Endometrium (tissue), 2 donors: Measurements from ENCODE around the gene RCBTB1.
"Not testable (repeated sequence)": the region's sequence is repeated elsewhere in the genome, so short reads cannot be mapped to it uniquely, and the experiment has no call there.

Experiments
- FAIRE-seq: peaks from 2 replicates; lab custom pipeline; 2012; peaks lifted over from hg19 to GRCh38; lab: Jason Lieb, UNC
- donor health status: control.
- donor health status: control.

Gene RCBTB1

DNA sequence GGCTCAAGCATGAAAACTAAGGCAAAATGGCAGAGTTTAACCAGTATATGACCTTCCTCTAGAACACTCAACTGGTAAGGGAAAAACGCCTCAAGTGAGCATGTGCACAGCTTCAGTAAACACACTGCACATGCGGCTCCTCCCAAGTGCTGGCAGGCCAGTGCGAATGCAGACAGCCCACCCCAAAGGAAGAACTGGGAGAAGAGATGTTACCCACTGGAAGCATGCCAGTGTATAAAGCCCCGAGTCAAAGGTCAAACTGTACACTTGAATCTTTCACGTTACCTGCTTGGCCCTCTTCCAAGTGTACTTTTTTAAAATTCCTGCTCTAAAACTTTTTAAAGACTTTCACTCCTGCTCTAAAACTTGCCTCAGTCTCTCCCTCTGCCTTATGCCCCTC is 19.2 kb upstream of the RCBTB1 start:
- no peak for FAIRE-seq

DNA sequence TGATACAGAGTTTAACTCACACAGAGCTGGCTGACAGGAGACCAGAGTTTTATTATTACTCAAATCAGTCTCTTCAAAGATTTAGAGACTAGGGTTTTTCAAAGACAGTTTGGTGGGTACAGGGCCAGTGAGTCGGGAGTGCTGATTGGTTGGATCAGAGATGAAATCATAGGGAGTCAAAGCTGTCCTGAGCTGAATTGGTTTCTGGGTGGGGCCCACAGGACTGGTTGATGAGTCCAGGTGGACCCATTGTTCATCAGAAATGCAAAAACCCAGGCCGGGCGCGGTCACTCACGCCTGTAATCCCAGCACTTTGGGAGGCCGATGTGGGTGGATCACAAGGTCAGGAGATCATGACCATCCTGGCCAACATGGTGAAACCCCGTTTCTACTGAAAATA is 17.3 kb upstream of the RCBTB1 start:
- FAIRE-seq, result not testable (repeated sequence)

DNA sequence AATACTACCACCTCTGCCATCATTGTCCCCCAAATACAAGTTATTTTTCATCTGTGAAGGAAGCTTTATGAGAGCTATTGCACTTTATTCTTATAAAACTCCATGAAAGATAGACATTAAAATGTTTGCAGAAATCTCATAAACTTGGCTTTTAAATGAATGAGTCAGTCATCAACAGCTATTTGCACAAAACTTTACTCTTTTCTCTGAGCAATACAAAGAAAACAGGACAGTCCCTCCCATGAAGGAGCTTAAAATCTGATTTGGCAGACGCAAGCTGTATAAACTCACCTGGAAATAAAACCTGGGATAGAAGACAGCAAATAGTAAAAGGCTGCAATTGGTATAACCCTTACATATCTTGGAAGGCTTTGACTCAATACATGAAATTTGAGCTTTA is 16.6 kb upstream of the RCBTB1 start:
- FAIRE-seq, result no peak

DNA sequence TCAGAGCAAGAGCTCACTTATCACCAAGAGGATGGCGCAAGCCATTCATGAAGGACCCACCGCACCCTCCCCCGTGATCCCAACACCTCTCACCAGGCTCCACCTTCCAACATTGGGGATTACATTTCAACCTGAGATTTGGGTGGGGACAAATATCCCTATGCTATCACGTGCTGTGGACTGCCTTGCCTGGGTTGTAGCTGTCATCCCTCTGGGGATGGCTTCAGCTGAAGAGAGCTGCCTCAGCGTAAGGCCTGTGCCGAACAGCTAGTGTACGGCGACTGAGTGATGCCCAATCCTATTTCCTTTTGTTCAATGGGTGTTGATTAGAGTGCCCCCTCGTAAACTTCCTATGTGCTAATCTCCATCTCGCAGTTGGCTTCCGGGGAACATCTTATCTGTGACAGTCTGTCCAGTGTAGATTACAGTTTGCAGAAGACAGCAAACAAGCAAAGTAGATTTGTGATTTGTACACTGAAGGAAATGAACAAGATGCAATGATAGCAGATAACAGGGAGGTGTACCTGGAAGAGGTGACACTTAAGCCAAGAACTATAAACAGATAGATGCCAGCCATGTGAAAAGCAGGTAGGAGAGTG is 11.8 kb upstream of the RCBTB1 start:
- FAIRE-seq, result no peak

DNA sequence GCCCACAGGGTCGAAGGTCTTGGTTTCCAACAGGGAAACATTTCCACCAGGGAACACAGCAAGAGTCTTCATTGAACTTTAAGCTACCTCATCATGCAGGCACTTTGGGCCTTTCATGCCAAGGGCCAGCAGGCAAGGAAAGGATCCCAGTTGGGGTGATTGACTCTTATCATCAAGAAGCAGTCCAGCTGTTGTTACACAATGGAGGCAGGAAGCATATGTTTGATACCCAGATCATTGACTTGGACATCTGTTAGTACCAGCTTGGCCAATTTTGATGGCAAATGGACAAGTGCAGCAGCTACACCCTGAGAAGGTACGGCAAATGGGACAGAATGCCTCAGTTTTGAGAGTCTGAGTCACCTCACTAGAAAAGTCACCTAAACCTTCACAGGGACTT is 10.9 kb upstream of the RCBTB1 start:
- no peak for FAIRE-seq

DNA sequence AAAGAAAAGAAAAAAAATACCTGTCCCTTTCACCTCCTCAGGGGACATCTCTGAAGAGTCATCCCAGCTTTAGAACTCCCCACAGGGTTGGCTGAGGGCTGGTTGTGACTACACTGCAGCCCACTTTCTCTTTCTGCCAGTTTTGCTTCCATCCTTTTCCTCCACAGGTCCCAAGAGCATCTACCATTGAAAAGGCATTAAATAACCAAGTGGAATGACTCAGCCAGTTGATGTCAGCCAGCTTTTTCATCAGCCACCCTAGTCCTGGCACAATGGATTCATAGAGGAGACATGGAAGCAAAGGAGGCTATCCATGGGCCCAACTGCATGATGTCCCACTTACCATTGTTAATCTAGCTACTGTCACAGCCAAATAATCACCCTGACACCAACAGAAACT is 9.2 kb upstream of the RCBTB1 start:
- no peak for FAIRE-seq

DNA sequence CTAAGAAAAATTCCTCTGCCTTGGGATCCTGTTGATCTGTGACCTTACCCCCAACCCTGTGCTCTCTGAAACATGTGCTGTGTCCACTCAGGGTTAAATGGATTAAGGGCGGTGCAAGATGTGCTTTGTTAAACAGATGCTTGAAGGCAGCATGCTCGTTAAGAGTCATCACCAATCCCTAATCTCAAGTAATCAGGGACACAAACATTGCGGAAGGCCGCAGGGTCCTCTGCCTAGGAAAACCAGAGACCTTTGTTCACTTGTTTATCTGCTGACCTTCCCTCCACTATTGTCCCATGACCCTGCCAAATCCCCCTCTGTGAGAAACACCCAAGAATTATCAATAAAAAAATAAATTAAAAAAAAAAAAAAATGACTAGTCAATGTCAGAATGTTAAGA is 8.5 kb upstream of the RCBTB1 start:
- FAIRE-seq, result not testable (repeated sequence)

DNA sequence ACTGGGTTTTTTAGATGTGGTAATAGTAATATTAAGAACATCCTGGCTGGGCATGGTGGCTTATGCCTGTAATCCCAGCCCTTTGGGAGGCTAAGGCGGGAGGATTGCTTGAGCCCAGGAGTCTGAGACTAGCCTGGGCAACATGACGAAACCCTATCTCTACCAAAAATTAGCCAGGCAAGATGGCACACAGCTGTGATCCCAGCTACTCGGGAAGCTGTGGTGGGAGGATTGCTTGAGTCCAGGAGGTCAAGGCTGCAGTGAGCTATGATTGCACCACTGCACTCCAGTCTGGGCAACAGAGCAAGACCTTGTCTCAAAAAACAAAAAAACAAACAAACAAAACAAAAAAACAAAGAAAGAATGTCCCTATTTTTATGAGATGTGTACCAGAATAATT is 5.4 kb upstream of the RCBTB1 start:
- not testable (repeated sequence) for FAIRE-seq

DNA sequence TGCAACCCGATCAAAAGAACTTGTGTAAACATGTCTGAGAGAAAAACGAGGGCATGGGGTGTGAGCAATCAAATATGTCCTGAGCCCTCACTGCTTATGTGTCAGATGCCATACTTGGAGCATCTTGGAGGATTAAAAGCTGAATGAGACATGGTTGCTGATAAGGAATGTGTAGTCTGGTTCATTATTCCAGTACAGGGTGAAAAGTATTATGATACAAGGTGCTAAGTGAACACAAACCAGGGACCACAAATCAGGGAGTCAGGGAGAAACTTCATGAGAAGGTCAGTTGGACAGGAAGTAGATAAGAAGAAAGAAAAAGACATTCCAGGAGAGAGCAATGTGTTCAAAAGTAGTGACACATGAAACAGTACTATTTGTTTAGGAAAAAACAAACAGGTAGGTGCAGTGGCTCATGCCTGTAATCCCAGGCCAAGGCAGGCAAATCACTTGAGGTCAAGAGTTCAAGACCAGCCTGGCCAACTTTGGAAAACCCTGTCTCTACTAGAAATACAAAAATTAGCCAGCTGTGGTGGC is 2.0 kb upstream of the RCBTB1 start:
- FAIRE-seq, result no peak

DNA sequence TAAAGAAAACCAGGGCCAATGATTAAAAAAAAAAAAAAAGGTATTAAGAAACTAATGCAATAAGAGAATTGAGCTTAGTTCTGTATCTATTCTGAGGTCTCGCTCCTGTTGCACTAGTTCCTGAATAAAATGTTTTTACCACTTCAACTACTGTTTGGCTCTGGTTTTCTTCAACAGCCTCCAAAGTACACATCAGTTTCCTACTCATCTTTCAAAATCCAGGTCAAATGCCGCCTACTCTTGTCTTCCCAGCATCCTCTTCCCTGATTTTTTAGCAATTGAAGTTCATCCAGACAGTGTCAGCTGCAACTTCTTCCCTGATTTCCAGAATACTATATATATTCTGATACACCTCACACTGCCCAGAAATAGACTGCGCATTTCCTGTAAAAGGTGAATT is 1.4 kb upstream of the RCBTB1 start:
- no peak for FAIRE-seq

DNA sequence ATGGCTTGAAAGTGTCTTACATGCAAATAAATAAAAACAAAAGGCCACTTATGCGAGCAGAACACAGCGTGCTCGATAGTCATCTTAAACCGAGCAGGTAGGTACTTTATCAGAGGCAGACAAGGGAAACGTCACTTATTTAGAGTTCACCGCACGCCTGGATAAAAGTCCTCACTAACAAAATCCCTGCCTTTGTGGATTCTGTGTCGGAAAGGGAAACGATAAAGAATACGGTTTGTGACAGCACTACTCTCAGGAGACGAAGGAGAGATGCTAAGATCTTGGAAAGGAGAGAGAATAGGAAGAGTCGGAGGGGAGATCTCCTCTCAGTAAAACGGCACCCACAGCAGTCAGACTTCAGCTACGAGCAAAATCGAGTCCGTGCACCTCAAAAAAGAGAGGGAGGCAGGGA is 581 bp downstream of the RCBTB1 start:
- FAIRE-seq, result no peak

DNA sequence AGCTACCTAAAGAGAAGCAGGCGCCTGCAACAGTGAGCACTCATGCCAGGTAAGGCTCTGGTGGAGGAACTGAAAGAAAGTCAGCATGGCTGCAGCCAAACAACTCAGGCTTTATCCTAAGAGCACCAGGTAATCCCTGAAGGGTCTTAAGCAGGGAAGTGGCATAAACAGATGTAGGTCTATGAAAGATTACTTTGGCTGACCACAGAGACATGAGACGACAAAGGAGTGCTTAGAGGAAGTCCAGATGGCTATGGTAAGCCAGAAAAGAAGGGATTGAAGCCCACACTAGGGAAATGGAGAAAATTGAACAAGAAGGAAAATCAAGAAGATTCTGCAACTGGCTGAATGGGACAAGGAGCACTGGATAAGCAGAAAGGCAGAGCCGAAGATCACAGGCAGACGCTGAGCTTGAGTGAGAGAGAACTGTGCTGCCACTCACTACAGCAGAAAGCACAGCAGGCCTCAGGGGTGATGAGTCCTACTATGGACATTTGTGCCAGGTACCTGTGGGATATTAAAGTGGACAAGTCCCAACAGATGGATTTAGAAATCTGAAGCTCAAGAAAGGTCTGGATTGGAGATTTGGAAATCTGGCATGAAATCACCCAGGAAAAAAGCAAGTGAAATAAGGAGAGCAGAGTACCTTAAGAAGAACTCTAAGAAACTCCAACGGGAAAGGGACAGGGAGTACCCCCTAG is 4.2 kb downstream of the RCBTB1 start:
- no peak for FAIRE-seq

DNA sequence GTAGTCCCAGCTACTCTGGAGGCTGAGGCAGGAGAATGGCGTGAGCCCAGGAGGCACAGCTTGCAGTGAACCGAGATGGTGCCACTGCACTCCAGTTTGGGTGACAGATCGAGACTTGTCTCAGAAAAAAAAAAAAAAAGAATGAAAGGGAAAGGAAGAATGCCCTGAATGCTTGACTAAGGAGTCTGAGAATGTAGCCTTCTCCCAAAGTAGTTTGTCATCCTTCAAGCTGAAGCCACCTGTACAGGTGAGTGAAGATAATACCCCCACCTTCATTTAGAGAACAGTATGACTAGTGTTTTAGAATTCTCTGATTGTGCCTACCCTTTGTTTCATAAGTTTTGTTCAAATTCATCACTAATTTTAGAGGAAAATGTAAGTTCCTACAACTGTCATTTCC is 5.9 kb downstream of the RCBTB1 start:
- FAIRE-seq, result no peak

DNA sequence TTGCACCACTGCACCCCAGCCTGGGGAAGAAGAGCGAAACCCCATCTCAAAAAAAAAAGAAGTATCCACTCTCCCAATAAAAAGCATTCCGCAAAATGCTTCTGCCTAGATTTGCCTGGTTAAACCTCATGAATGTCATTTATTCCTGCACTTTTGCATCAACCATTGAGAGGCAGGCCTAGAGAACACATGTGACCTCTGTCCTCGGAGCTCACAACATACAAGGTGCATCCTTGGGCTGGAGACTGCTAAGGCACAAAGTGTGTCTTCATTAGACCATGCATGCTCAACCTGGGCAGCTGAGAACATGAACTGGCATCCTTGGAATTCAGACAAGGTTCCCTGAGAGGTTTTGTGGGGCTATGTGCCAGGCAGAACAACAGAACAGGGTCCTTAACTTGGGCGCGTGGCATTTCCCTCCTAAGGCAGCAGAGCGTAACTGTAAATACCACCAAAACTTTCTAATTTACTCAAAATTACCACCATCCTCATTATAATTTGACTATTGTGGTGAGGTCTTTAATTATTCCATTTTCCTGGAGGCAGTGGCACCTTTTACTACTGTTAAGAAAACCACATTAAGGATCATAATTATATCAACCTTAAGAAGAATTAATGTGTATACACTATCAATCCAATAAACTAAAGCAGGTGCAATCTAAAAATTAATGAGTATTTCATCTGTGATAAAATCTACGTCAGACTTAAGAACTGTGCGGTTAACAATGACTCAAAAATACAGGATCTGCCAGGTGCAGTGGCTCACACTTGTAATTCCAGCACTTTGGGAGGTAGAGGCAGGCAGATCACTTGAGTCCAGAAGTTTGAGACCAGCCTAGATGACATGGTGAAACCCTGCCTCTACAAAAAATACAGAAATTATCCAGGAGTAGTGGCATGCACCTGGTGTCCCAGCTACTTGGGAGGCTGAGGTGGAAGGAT is 13.8 kb downstream of the RCBTB1 start:
- no peak for FAIRE-seq

DNA sequence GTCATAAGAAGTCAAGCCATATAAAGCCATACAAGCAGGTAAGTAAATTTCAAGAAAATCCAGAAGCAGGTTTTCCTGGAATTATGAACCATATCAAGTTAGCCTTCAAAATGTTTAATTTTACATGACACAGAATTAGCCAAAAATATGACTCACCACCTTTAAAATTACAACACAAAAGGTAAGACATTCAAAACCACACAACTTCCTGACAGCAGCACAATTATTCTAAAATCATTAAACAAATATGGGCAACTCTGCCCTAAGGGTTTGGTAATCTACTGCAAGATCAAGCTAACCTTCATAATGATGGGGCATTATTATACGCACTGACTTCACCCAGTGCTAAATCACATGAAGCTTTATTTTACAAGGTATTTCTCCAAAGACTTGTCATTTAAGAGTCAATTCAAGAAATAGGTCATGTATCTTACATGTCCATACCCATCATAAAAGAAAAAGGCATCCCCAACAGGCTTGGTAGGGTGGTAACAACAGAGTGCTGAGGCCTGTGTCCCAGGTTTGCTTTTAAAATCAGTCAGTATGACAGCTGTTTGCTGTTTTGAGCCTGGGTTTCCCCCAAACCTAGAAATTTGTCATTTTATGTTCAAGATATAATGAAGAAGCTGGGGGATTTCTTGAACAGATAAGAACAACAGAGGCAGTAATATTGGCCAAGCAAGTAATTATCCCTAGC is 15.2 kb downstream of the RCBTB1 start:
- no peak for FAIRE-seq

DNA sequence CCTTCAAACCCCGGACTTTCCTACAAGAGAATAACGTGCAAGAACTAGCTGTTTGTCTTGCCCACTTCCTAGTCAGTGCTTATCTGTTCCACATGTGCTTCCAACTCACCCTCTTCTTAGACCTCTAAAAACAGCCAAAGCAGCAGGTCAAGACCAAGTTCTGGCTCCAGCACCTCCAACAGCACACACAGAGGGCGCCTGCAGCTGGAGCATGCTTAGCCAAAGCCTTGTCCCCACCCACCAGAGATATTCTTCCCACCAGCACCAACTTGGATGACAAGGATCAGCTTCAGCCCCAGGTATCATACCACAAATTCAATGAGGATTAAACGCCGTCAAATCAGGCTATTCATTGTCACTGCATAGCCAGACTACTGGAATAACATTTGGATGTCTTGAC is 17.9 kb downstream of the RCBTB1 start:
- FAIRE-seq, result no peak

DNA sequence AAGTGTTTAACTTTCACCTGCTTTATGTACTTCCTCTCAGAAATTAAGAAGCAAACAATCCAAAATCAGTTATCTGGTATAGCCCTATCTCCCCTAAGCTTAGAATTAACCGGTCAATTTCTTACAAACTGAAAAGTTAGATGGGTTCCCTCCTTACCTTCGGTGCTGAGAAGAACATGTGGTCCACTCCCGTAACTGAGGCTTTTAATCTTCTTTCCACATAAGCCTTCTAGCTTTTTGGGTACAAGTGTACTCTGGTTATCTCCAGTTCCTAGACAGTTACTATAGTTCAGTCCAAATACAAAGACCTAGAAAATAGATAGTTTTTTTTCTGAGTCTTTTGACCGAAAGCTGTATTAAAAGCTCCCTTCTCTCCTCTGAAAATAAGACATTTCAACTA is 18.9 kb downstream of the RCBTB1 start:
- FAIRE-seq, result no peak

DNA sequence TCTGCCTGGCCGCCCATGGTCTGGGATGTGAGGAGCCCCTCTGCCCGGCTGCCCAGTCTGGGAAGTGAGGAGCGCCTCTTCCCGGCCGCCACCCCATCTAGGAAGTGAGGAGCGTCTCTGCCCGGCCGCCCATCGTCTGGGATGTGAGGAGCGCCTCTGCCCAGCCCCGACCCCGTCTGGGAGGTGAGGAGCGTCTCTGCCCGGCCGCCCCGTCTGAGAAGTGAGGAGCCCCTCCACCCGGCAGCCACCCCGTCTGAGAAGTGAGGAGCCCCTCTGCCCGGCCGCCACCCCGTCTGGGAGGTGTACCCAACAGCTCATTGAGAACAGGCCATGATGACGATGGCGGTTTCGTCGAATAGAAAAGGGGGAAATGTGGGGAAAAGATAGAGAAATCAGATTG is 19.9 kb downstream of the RCBTB1 start:
- not testable (repeated sequence) for FAIRE-seq

DNA sequence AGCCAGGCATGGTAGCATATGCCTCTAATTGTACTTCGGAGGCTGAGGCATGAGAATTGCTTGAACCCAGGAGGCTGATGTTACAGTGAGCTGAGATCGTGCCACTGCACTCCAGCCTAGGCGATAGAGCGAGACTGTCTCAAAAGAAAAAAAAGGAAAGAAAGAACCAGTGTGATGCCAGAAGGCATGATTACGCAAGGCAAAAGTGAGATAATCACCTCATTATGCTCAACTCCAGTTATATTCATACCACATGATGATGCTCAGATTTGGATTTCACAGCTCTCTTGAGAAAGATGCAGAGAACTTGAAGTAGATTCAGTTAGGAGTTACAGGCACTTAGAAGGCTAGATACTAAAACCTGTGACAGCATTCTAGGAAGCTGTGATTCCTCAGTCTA is 21.8 kb downstream of the RCBTB1 start:
- no peak for FAIRE-seq

DNA sequence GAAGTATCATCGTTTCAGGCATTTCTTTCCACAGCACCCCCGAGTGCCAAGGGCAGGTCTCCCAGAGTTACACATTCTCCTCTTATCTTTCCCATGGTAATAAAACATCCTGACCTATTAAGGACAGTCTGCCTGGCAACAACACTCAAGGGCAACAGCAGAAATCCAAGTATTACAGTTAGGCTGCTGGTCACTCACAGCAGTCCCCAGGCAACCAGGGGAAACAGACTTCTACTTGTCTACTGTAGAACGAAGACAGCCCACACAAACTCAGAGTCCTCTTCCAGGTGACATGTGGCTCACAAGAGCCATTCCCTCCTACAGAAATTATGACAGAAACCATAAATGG is 24.3 kb downstream of the RCBTB1 start:
- FAIRE-seq, result no peak

DNA sequence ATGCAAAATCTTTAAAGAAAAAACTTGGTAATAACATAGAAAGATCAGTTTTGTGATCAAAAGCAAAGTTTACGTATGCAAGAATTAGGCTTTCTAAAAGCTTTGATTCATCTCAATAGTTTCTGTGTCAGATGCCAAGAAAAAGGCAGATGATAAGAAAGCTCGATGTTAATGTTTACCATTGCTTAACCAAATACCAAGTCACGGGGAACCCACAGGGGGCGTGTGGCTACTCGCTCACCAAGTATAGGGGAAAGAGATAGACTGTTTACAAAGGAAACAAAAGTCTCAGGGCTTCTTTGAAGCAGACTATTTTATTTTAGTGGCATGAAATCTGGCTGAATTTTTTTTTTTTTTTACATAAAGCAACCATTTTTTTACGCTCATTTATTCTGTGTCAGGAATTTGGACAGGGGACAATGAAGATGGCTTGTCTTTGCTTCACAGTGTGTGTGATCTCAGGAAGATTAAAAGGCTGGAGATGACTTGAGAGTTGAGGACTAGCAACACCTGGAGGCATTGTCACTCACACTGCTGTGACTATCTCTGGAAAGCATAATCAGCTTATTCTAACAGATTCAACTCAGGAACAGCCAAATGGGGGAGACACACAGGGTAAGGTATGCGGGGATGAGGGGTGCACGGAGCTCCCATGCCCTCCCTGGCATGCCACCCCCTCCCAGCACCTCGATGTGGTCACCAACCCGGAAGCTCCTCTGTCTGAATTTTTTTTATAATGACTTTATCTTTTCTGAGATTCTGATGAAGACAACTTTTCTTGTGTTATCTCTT is 24.9 kb downstream of the RCBTB1 start:
- no peak for FAIRE-seq

DNA sequence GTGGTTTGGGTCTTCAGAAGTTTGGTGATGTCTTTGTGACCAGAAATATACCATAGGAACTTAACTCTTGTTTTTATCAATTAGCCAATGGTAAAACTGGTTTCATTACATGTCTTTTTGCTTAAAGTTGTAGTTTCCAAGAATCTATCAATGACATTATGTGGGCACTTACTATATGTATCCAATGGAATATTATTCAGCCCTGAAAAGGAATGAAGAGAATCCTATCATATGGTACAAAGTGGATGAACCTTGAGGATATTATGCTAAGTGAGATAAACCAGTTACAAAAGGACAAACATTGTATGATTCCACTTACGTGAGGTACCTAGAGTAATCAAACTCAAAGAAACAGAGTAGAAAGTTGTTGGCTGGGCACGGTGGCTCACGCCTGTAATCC is 26.4 kb downstream of the RCBTB1 start:
- no peak for FAIRE-seq
